Measurements from ENCODE around the gene CFAP99.

GRCh38 chr4:2468456-2469191 lies 49.9 kb downstream of the CFAP99 start, which contains the start of gene RNF4:
- TF ChIP-seq REST (IDR thresholded peaks at IDR 0.05; ENCODE audit: borderline replicate concordance) (no peak), REST (CRISPR knock-in tag; IDR thresholded peaks at IDR 0.05; ENCODE audit: low read depth) (0 out of 2 replicates have a peak, but pooled peaks have one; percentile 31), GABPA (tag; conservative IDR thresholded peaks at IDR 0.05; ENCODE audit: low read depth) (peak; percentile 96), USF2 (CRISPR knock-in tag; IDR thresholded peaks at IDR 0.05) (no peak; the same call in 1 of the 2 replicates), POLR2A (conservative IDR thresholded peaks at IDR 0.05) (peak; percentile 92; the same call in 1 of the 2 replicates), ATF2 (CRISPR knock-in tag; IDR thresholded peaks at IDR 0.05) (no peak), CTCF (IDR thresholded peaks at IDR 0.05 in 2 of 3, conservative IDR thresholded peaks at IDR 0.05 in 1 of 3; ENCODE audit: insufficient read depth in 2 of 3, low read depth in 1 of 3, low read length in 3 of 3) (no peak), ZNF121 (CRISPR knock-in tag; conservative IDR thresholded peaks at IDR 0.05) (no peak), CCNT2 (IDR thresholded peaks at IDR 0.05; ENCODE audit: borderline replicate concordance, extremely low read depth, insufficient read length, low read depth, low read length) (no peak), MCM7 (IDR thresholded peaks at IDR 0.05) (no peak)

All from K562 (cell line).